T-helper 9 cell (primary cell): ENCODE results near the gene PLOD3.
"Not testable (repeated sequence)": the region's sequence is repeated elsewhere in the genome, so short reads cannot be mapped to it uniquely, and the experiment has no call there.

Source experiments
- DNase-seq: peaks from one replicate; pipeline ENCODE4 v3.0.0-alpha.2; 2020

The PLOD3 gene

GRCh38 chr7:101211501-101211900 lies 5.9 kb downstream of the PLOD3 start:
- DNase-seq: no peak

- DNase-seq: no peak
Measured at GRCh38 chr7:101210143-101210542, 7.2 kb downstream of the PLOD3 start.

- DNase-seq: no peak
Measured at GRCh38 chr7:101208794-101209193, 8.6 kb downstream of the PLOD3 start.

- no peak for DNase-seq
Measured at GRCh38 chr7:101207459-101207858, 9.9 kb downstream of the PLOD3 start.

- no peak for DNase-seq
Measured at GRCh38 chr7:101206665-101207042, 10.7 kb downstream of the PLOD3 start.

GRCh38 chr7:101205901-101206664 lies 11.3 kb downstream of the PLOD3 start:
- DNase-seq: no peak

GRCh38 chr7:101203740-101204738 lies 13.3 kb downstream of the PLOD3 start:
- DNase-seq: not testable (repeated sequence)

- DNase-seq: no peak
Measured at GRCh38 chr7:101202603-101202918, 14.8 kb downstream of the PLOD3 start.

- DNase-seq: no peak
Measured at GRCh38 chr7:101201695-101202602, 15.4 kb downstream of the PLOD3 start.

- DNase-seq: no peak
Measured at GRCh38 chr7:101200862-101201599, 16.4 kb downstream of the PLOD3 start, which contains the start of gene MOGAT3. TSS of gene MOGAT3 (minus strand) at chr7:101201036. CDS start at chr7:101200854, 182 bp downstream.

- no peak for DNase-seq
Measured at GRCh38 chr7:101200504-101200861, 16.9 kb downstream of the PLOD3 start.

- DNase-seq: not testable (repeated sequence)
Measured at GRCh38 chr7:101199522-101199921, 17.9 kb downstream of the PLOD3 start.

- no peak for DNase-seq
Measured at GRCh38 chr7:101198476-101198875, 18.9 kb downstream of the PLOD3 start.

GRCh38 chr7:101197991-101198390 lies 19.4 kb downstream of the PLOD3 start:
- DNase-seq: no peak

- no peak for DNase-seq
Measured at GRCh38 chr7:101195884-101196283, 21.5 kb downstream of the PLOD3 start.

- DNase-seq: no peak
Measured at GRCh38 chr7:101189109-101189508, 28.3 kb downstream of the PLOD3 start.

GRCh38 chr7:101186844-101187428 lies 30.4 kb downstream of the PLOD3 start:
- DNase-seq: no peak

GRCh38 chr7:101186194-101186593 lies 31.2 kb downstream of the PLOD3 start:
- no peak for DNase-seq

- no peak for DNase-seq
Measured at GRCh38 chr7:101185258-101185839, 32.0 kb downstream of the PLOD3 start.

- no peak for DNase-seq
Measured at GRCh38 chr7:101180130-101180755, 37.1 kb downstream of the PLOD3 start, which contains the start of gene NAT16. TSS of gene NAT16 (minus strand) at chr7:101180293. CDS start at chr7:101174807, 5,486 bp downstream.

- DNase-seq: no peak
Measured at GRCh38 chr7:101179713-101180112, 37.7 kb downstream of the PLOD3 start.
